ENCODE data around the gene CH25H. TPM values are rescaled to one million over a fixed set of nuclear protein-coding genes. Genes with fewer than 3 reads are reported as not detected.
"Not testable (repeated sequence)": the region's sequence is repeated elsewhere in the genome, so short reads cannot be mapped to it uniquely, and the experiment has no call there.

Gene CH25H
- polyA plus RNA-seq, 4 donors: 1.4 to 3.5 (median 2.3) TPM; not detected in 1

DNA sequence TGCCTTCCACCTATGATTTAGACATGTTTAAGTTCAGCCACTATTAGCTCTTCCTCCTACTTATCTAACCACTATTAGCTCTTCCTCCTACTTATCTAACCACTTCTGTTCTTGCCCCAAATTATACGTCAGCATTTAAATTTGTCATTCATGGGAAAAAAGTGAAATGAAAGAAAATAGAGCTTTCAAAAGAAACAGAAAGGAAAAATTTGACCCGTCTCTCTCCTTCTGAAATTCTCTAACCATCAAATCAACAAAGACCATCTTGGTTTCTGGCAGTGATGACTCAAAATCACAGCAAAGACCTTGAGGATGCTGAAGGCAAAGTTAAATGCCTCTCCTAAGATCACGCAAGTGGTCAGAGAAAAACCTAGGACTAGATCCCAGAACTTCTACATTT is 41.9 kb upstream of the CH25H start:
- H3K36me3 ChIP-seq (ENCODE audit: control insufficient read depth in 3 of 3, insufficient read depth in 2 of 3, low read depth in 1 of 3, low read length in 3 of 3): peaks cover 0 to 5% (median 4%) of the 10 kb centered on the region in 3 donors
- H3K4me1 ChIP-seq (ENCODE audit: control insufficient read depth in 3 of 3, insufficient read depth in 2 of 3, low read depth in 1 of 3, low read length in 2 of 3): peaks cover 0 to 6% (median 0%) of the 10 kb centered on the region in 3 donors
- FAIRE-seq (no peak), DNase-seq (no peak)
- no peak overlapping the region for H3K4me3 ChIP-seq (ENCODE audit: low read depth in 1 of 3, low read length in 3 of 3)
- peaks cover 0 to 13% of the 10 kb centered on the region in 2 donors for H3K9me3 ChIP-seq (ENCODE audit: control insufficient read depth in 2 of 2, insufficient read depth in 1 of 2, low read depth in 1 of 2, low read length in 1 of 2)
- no peak overlapping the region for H3K27ac ChIP-seq (ENCODE audit: low read depth in 1 of 3, low read length in 2 of 3)
- no peaks in the 10 kb centered on the region for H3K27me3 ChIP-seq (ENCODE audit: control insufficient read depth in 3 of 3, insufficient read depth in 3 of 3, low read length in 3 of 3)
- WGBS, 3 donors: 63 to 72% (median 65%) methylated on average over 3 of the region's 3 CpGs

- H3K36me3 ChIP-seq (ENCODE audit: control insufficient read depth in 3 of 3, insufficient read depth in 2 of 3, low read depth in 1 of 3, low read length in 3 of 3); FAIRE-seq; H3K27me3 ChIP-seq (ENCODE audit: control insufficient read depth in 3 of 3, insufficient read depth in 3 of 3, low read length in 3 of 3); H3K27ac ChIP-seq (ENCODE audit: low read depth in 1 of 3, low read length in 2 of 3); DNase-seq; H3K4me1 ChIP-seq (ENCODE audit: control insufficient read depth in 3 of 3, insufficient read depth in 2 of 3, low read depth in 1 of 3, low read length in 2 of 3); H3K9me3 ChIP-seq (ENCODE audit: control insufficient read depth in 2 of 2, insufficient read depth in 1 of 2, low read depth in 1 of 2, low read length in 1 of 2); H3K4me3 ChIP-seq (ENCODE audit: low read depth in 1 of 3, low read length in 3 of 3): not testable (repeated sequence)
- 97 to 100% (median 98%) methylated on average over 2 of the region's 2 CpGs for WGBS, 3 donors
Observed at GRCh38 chr10:89247623-89248022, 40.5 kb upstream of the CH25H start.

GRCh38 chr10:89245802-89246201 is 38.7 kb upstream of the CH25H start:
- peaks cover 5 to 12% (median 5%) of the 10 kb centered on the region in 3 donors for H3K4me1 ChIP-seq (ENCODE audit: control insufficient read depth in 3 of 3, insufficient read depth in 2 of 3, low read depth in 1 of 3, low read length in 2 of 3)
- peaks cover 0 to 7% (median 6%) of the 10 kb centered on the region in 3 donors for H3K36me3 ChIP-seq (ENCODE audit: control insufficient read depth in 3 of 3, insufficient read depth in 2 of 3, low read depth in 1 of 3, low read length in 3 of 3)
- WGBS, 3 donors: 60 to 82% (median 78%) methylated on average over 4 of the region's 4 CpGs
- DNase-seq (no peak), FAIRE-seq (no peak)
- H3K27ac ChIP-seq (ENCODE audit: low read depth in 1 of 3, low read length in 2 of 3): peak overlapping the region in 1 of 3 donors; percentile 20
- no peaks in the 10 kb centered on the region for H3K9me3 ChIP-seq (ENCODE audit: control insufficient read depth in 2 of 2, insufficient read depth in 1 of 2, low read depth in 1 of 2, low read length in 1 of 2)
- no peaks in the 10 kb centered on the region for H3K27me3 ChIP-seq (ENCODE audit: control insufficient read depth in 3 of 3, insufficient read depth in 3 of 3, low read length in 3 of 3)
- H3K4me3 ChIP-seq (ENCODE audit: low read depth in 1 of 3, low read length in 3 of 3): no peak overlapping the region

- Histone ChIP-seq H3K27me3 (ENCODE audit: control insufficient read depth in 3 of 3, insufficient read depth in 3 of 3, low read length in 3 of 3) (no peaks in the 10 kb centered on the region), H3K9me3 (ENCODE audit: control insufficient read depth in 2 of 2, insufficient read depth in 1 of 2, low read depth in 1 of 2, low read length in 1 of 2) (no peaks in the 10 kb centered on the region), H3K36me3 (ENCODE audit: control insufficient read depth in 3 of 3, insufficient read depth in 2 of 3, low read depth in 1 of 3, low read length in 3 of 3) (peaks cover 0 to 22% (median 10%) of the 10 kb centered on the region in 3 donors), H3K4me3 (ENCODE audit: low read depth in 1 of 3, low read length in 3 of 3) (no peak overlapping the region), H3K4me1 (ENCODE audit: control insufficient read depth in 3 of 3, insufficient read depth in 2 of 3, low read depth in 1 of 3, low read length in 2 of 3) (peaks cover 2 to 14% (median 5%) of the 10 kb centered on the region in 3 donors), H3K27ac (ENCODE audit: low read depth in 1 of 3, low read length in 2 of 3) (peak overlapping the region in 1 of 3 donors; percentile 41)
- no peak for FAIRE-seq
- WGBS, 3 donors: 40 to 77% (median 68%) methylated on average over 8 of the region's 8 CpGs
- no peak for DNase-seq
Observed at GRCh38 chr10:89242840-89243568, 35.9 kb upstream of the CH25H start.

GRCh38 chr10:89242345-89242684 is 35.2 kb upstream of the CH25H start:
- DNase-seq: peak in 1 of 2 donors; percentile 14
- no peak for FAIRE-seq
- peaks cover 0 to 22% (median 10%) of the 10 kb centered on the region in 3 donors for H3K36me3 ChIP-seq (ENCODE audit: control insufficient read depth in 3 of 3, insufficient read depth in 2 of 3, low read depth in 1 of 3, low read length in 3 of 3)
- no peak overlapping the region for H3K4me3 ChIP-seq (ENCODE audit: low read depth in 1 of 3, low read length in 3 of 3)
- H3K4me1 ChIP-seq (ENCODE audit: control insufficient read depth in 3 of 3, insufficient read depth in 2 of 3, low read depth in 1 of 3, low read length in 2 of 3): peaks cover 2 to 14% (median 5%) of the 10 kb centered on the region in 3 donors
- H3K27ac ChIP-seq (ENCODE audit: low read depth in 1 of 3, low read length in 2 of 3): no peak overlapping the region
- no peaks in the 10 kb centered on the region for H3K27me3 ChIP-seq (ENCODE audit: control insufficient read depth in 3 of 3, insufficient read depth in 3 of 3, low read length in 3 of 3)
- H3K9me3 ChIP-seq (ENCODE audit: control insufficient read depth in 2 of 2, insufficient read depth in 1 of 2, low read depth in 1 of 2, low read length in 1 of 2): no peaks in the 10 kb centered on the region

GRCh38 chr10:89241486-89242344 is 34.6 kb upstream of the CH25H start:
- H3K27ac ChIP-seq (ENCODE audit: low read depth in 1 of 3, low read length in 2 of 3): peak overlapping the region in 1 of 3 donors; percentile 71
- no peak for FAIRE-seq
- 43 to 61% (median 46%) methylated on average over 3 of the region's 3 CpGs for WGBS, 3 donors
- DNase-seq: peak in 1 of 2 donors; percentile 77
- H3K4me3 ChIP-seq (ENCODE audit: low read depth in 1 of 3, low read length in 3 of 3): no peak overlapping the region
- no peaks in the 10 kb centered on the region for H3K9me3 ChIP-seq (ENCODE audit: control insufficient read depth in 2 of 2, insufficient read depth in 1 of 2, low read depth in 1 of 2, low read length in 1 of 2)
- peaks cover 0 to 20% (median 10%) of the 10 kb centered on the region in 3 donors for H3K36me3 ChIP-seq (ENCODE audit: control insufficient read depth in 3 of 3, insufficient read depth in 2 of 3, low read depth in 1 of 3, low read length in 3 of 3)
- H3K27me3 ChIP-seq (ENCODE audit: control insufficient read depth in 3 of 3, insufficient read depth in 3 of 3, low read length in 3 of 3): no peaks in the 10 kb centered on the region
- peaks cover 2 to 14% (median 5%) of the 10 kb centered on the region in 3 donors for H3K4me1 ChIP-seq (ENCODE audit: control insufficient read depth in 3 of 3, insufficient read depth in 2 of 3, low read depth in 1 of 3, low read length in 2 of 3)

GRCh38 chr10:89241026-89241425 is 33.9 kb upstream of the CH25H start:
- WGBS, 3 donors: 90 to 97% (median 90%) methylated on average over 3 of the region's 3 CpGs
- no peaks in the 10 kb centered on the region for H3K27me3 ChIP-seq (ENCODE audit: control insufficient read depth in 3 of 3, insufficient read depth in 3 of 3, low read length in 3 of 3)
- H3K4me1 ChIP-seq (ENCODE audit: control insufficient read depth in 3 of 3, insufficient read depth in 2 of 3, low read depth in 1 of 3, low read length in 2 of 3): peaks cover 2 to 14% (median 5%) of the 10 kb centered on the region in 3 donors
- FAIRE-seq (no peak), DNase-seq (no peak)
- no peaks in the 10 kb centered on the region for H3K9me3 ChIP-seq (ENCODE audit: control insufficient read depth in 2 of 2, insufficient read depth in 1 of 2, low read depth in 1 of 2, low read length in 1 of 2)
- H3K36me3 ChIP-seq (ENCODE audit: control insufficient read depth in 3 of 3, insufficient read depth in 2 of 3, low read depth in 1 of 3, low read length in 3 of 3): peaks cover 0 to 20% (median 10%) of the 10 kb centered on the region in 3 donors
- H3K4me3 ChIP-seq (ENCODE audit: low read depth in 1 of 3, low read length in 3 of 3): no peak overlapping the region
- H3K27ac ChIP-seq (ENCODE audit: low read depth in 1 of 3, low read length in 2 of 3): peak overlapping the region in 1 of 3 donors; percentile 2

- H3K9me3 ChIP-seq (ENCODE audit: control insufficient read depth in 2 of 2, insufficient read depth in 1 of 2, low read depth in 1 of 2, low read length in 1 of 2): no peaks in the 10 kb centered on the region
- DNase-seq (no peak), FAIRE-seq (no peak)
- WGBS, 3 donors: 87 to 93% (median 91%) methylated on average over 3 of the region's 3 CpGs
- no peak overlapping the region for H3K27ac ChIP-seq (ENCODE audit: low read depth in 1 of 3, low read length in 2 of 3)
- no peak overlapping the region for H3K4me3 ChIP-seq (ENCODE audit: low read depth in 1 of 3, low read length in 3 of 3)
- no peaks in the 10 kb centered on the region for H3K27me3 ChIP-seq (ENCODE audit: control insufficient read depth in 3 of 3, insufficient read depth in 3 of 3, low read length in 3 of 3)
- peaks cover 2 to 14% (median 5%) of the 10 kb centered on the region in 3 donors for H3K4me1 ChIP-seq (ENCODE audit: control insufficient read depth in 3 of 3, insufficient read depth in 2 of 3, low read depth in 1 of 3, low read length in 2 of 3)
- peaks cover 0 to 21% (median 6%) of the 10 kb centered on the region in 3 donors for H3K36me3 ChIP-seq (ENCODE audit: control insufficient read depth in 3 of 3, insufficient read depth in 2 of 3, low read depth in 1 of 3, low read length in 3 of 3)
Observed at GRCh38 chr10:89240519-89240918, 33.4 kb upstream of the CH25H start.
